ENCODE results near the gene SLC39A3. TPM values are rescaled to one million over a fixed set of nuclear protein-coding genes. Genes with fewer than 3 reads are reported as not detected.

Gene SLC39A3
- total RNA-seq, 1 experiment from 2014 or later = 33.2 TPM

- Histone ChIP-seq H3K4me1 (no peaks in the 10 kb centered on the region), H3K27me3 (replicated peaks; ENCODE audit: control insufficient read depth, insufficient read depth, low read length) (no peaks in the 10 kb centered on the region), H3K4me3 (ENCODE audit: low read depth, low read length) (no peak overlapping the region), H3K36me3 (ENCODE audit: control insufficient read depth, insufficient read depth, low read length) (no peaks in the 10 kb centered on the region), H3K9me3 (no peaks in the 10 kb centered on the region)
- H3K27me3 Mint-ChIP-seq (ENCODE audit: insufficient read depth, unreplicated experiment) = peaks cover 8% of the 10 kb centered on the region
- no peaks in the 10 kb centered on the region for H3K36me3 Mint-ChIP-seq (ENCODE audit: insufficient read depth, unreplicated experiment)
- POLR2A ChIA-PET = no interaction called here
- no peak for TF ChIP-seq CTCF (IDR thresholded peaks at IDR 0.05; ENCODE audit: insufficient read depth in 1 of 2, low read depth in 1 of 2, low read length in 1 of 2, severe bottlenecking in 1 of 2, unreplicated experiment in 1 of 2)
- H3K4me3 Mint-ChIP-seq (ENCODE audit: unreplicated experiment) = no peak overlapping the region
- H3K27ac Mint-ChIP-seq (ENCODE audit: unreplicated experiment) = no peak overlapping the region
- no TSS peak for BruUV-seq (replicated peaks)
- no peak for DNase-seq
- H3K9me3 Mint-ChIP-seq (ENCODE audit: unreplicated experiment) = no peaks in the 10 kb centered on the region
- no peaks in the 10 kb centered on the region for H3K4me1 Mint-ChIP-seq (ENCODE audit: low read depth, unreplicated experiment)
- intact Hi-C loops (cut with micrococcal nuclease; ENCODE audit: unreplicated experiment) = no loop called here
- CTCF ChIA-PET = no interaction called here
These were observed 13.5 kb downstream of the SLC39A3 start for GRCh38 chr19:2726160-2726855.

GRCh38 chr19:2724148-2724557 is 15.7 kb downstream of the SLC39A3 start:
- H3K9me3 Mint-ChIP-seq (ENCODE audit: unreplicated experiment) = no peaks in the 10 kb centered on the region
- H3K27me3 ChIP-seq (replicated peaks; ENCODE audit: control insufficient read depth, insufficient read depth, low read length) = no peaks in the 10 kb centered on the region
- no peaks in the 10 kb centered on the region for H3K36me3 Mint-ChIP-seq (ENCODE audit: insufficient read depth, unreplicated experiment)
- BruUV-seq (replicated peaks) = no TSS peak
- H3K27me3 Mint-ChIP-seq (ENCODE audit: insufficient read depth, unreplicated experiment) = peaks cover 12% of the 10 kb centered on the region
- H3K9me3 ChIP-seq = no peaks in the 10 kb centered on the region
- TF ChIP-seq CTCF (IDR thresholded peaks at IDR 0.05; ENCODE audit: insufficient read depth in 1 of 2, low read depth in 1 of 2, low read length in 1 of 2, severe bottlenecking in 1 of 2, unreplicated experiment in 1 of 2) = peak in 1 of 2 experiments; percentile 20
- ChIA-PET POLR2A (no interaction called here), CTCF (no interaction called here)
- no peak overlapping the region for H3K4me3 ChIP-seq (ENCODE audit: low read depth, low read length)
- no peak overlapping the region for H3K27ac Mint-ChIP-seq (ENCODE audit: unreplicated experiment)
- H3K4me3 Mint-ChIP-seq (ENCODE audit: unreplicated experiment) = no peak overlapping the region
- intact Hi-C loops (cut with micrococcal nuclease; ENCODE audit: unreplicated experiment) = no loop called here
- H3K4me1 Mint-ChIP-seq (ENCODE audit: low read depth, unreplicated experiment) = no peaks in the 10 kb centered on the region
- no peaks in the 10 kb centered on the region for H3K4me1 ChIP-seq
- DNase-seq = no peak
- H3K36me3 ChIP-seq (ENCODE audit: control insufficient read depth, insufficient read depth, low read length) = no peaks in the 10 kb centered on the region

- H3K9me3 ChIP-seq = no peaks in the 10 kb centered on the region
- ChIA-PET POLR2A (no interaction called here), CTCF (no interaction called here)
- no peaks in the 10 kb centered on the region for H3K4me1 ChIP-seq
- H3K4me1 Mint-ChIP-seq (ENCODE audit: low read depth, unreplicated experiment) = no peaks in the 10 kb centered on the region
- intact Hi-C loops (cut with micrococcal nuclease; ENCODE audit: unreplicated experiment) = no loop called here
- DNase-seq = no peak
- no peaks in the 10 kb centered on the region for H3K36me3 Mint-ChIP-seq (ENCODE audit: insufficient read depth, unreplicated experiment)
- no peak overlapping the region for H3K4me3 ChIP-seq (ENCODE audit: low read depth, low read length)
- TF ChIP-seq CTCF (IDR thresholded peaks at IDR 0.05; ENCODE audit: insufficient read depth in 1 of 2, low read depth in 1 of 2, low read length in 1 of 2, severe bottlenecking in 1 of 2, unreplicated experiment in 1 of 2) = no peak
- H3K9me3 Mint-ChIP-seq (ENCODE audit: unreplicated experiment) = no peaks in the 10 kb centered on the region
- H3K27me3 ChIP-seq (replicated peaks; ENCODE audit: control insufficient read depth, insufficient read depth, low read length) = no peaks in the 10 kb centered on the region
- H3K4me3 Mint-ChIP-seq (ENCODE audit: unreplicated experiment) = no peak overlapping the region
- no TSS peak for BruUV-seq (replicated peaks)
- H3K27ac Mint-ChIP-seq (ENCODE audit: unreplicated experiment) = no peak overlapping the region
- H3K27me3 Mint-ChIP-seq (ENCODE audit: insufficient read depth, unreplicated experiment) = peaks cover 12% of the 10 kb centered on the region
- no peaks in the 10 kb centered on the region for H3K36me3 ChIP-seq (ENCODE audit: control insufficient read depth, insufficient read depth, low read length)
These were observed 16.1 kb downstream of the SLC39A3 start for GRCh38 chr19:2723747-2724146.

Measured in Caco-2 (cell line).